Measurements from ENCODE around the gene LRIT2.

The LRIT2 gene

GRCh38 chr10:84201244-84201606 is 24.1 kb downstream of the LRIT2 start:
- Histone ChIP-seq H3K4me3 (no peak overlapping the region), H3K27ac (no peak overlapping the region)
- TF ChIP-seq CTCF (IDR thresholded peaks at IDR 0.05) = no peak
- no peak for DNase-seq (ENCODE audit: low spot score)

DNA sequence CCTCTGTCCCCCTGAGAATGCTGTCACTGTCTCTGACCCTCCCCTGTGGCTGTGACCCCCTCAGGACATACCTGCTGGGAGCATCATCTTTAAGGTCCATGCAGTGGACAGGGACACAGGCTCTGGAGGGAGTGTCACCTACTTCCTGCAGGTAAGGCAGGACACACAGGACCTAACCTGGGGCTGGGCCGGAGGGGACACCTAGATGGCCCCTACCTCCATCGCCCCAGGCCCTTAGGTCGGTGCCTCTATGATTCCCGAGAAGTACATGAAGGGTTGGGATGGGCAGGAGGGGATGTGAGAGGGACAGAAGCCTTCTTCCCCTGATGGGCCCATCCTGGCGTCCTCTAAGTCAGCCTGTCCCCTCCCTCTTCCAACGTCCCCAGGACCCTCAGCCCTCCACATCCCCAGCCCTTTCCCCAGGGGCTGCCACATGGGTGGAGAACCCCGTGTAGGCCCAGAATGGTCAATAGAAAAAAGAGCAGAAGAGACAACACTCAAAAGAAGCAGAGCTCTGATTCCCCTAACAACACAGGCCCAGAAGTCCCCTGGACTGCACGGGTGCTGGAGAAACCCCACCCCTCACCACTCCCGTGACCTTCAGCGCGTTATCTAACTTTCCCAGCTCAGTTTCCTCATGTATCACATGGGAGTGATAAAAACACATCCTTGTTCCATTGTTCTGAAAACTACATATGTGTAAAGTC is 24.7 kb downstream of the LRIT2 start:
- H3K27ac ChIP-seq = no peak overlapping the region
- no peak for TF ChIP-seq CTCF (IDR thresholded peaks at IDR 0.05)
- DNase-seq (ENCODE audit: low spot score) = no peak
- no peak overlapping the region for H3K4me3 ChIP-seq

- Histone ChIP-seq H3K4me3 (no peak overlapping the region), H3K27ac (no peak overlapping the region)
- no peak for DNase-seq (ENCODE audit: low spot score)
- no peak for TF ChIP-seq CTCF (IDR thresholded peaks at IDR 0.05)
Observed at GRCh38 chr10:84198206-84198915, 27.0 kb downstream of the LRIT2 start.

- no peak for DNase-seq (ENCODE audit: low spot score)
- H3K4me3 ChIP-seq = no peak overlapping the region
- no peak for TF ChIP-seq CTCF (IDR thresholded peaks at IDR 0.05)
- H3K27ac ChIP-seq = no peak overlapping the region
Observed at GRCh38 chr10:84197643-84198042, 27.7 kb downstream of the LRIT2 start.

DNA sequence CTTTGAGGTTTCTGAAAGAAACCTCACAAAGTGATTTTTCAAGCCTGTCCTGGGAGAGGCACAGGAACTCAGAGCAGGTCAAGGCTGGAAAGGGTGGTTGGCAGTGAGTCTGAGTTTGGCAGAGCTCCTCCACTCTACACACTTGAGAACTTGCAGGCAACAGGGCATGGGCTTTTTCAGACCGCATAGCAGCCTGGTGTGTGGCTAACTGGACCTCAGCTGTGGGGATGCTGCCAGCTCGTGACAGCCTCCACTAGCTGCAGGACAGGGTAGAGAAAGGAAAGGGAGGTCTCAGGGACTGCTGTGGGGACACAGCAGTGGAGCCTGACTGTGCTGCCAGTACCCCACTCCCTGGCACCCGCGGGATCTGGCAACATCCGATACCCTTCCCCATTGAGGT is 28.4 kb downstream of the LRIT2 start:
- no peak overlapping the region for H3K27ac ChIP-seq
- no peak for DNase-seq (ENCODE audit: low spot score)
- no peak for TF ChIP-seq CTCF (IDR thresholded peaks at IDR 0.05)
- no peak overlapping the region for H3K4me3 ChIP-seq

DNA sequence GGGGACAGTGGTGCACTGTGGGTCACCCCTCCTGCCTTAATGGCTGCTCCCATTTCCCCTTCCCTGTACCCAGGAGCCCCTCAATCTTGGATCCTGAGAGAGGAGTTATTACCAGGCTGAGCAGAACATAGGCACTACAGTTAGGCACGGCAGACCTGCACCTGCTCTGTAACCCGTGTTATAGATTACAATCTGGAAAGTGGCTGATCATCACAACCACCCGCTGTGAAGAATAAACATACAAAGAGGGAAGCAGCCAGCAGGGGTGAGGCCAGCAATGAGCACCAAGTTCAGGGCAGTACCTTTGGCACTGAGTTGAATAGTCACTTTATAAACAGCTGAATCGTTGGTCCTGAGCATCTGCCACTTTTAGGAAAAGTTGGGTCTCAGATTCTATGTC is 29.3 kb downstream of the LRIT2 start:
- DNase-seq (ENCODE audit: low spot score) = no peak
- no peak for TF ChIP-seq CTCF (IDR thresholded peaks at IDR 0.05)
- H3K4me3 ChIP-seq = no peak overlapping the region
- no peak overlapping the region for H3K27ac ChIP-seq

Data from coronary artery (tissue), 2 donors.